Sigmoid colon (tissue), 7 donors: Measurements from ENCODE around the gene CRTAC1. TPM values are rescaled to one million over a fixed set of nuclear protein-coding genes. Genes with fewer than 3 reads are reported as not detected.

Experiments used
- DNase-seq: peaks from one replicate; pipeline ENCODE4 v3.0.0-alpha.2; 2019
- H3K27ac ChIP-seq, 4 donors: fragments of 200-600 bp; sonication (generic); one replicate each; pipeline ENCODE4 v1.5.1; 2016 to 2019; ENCODE audit warnings: mild to moderate bottlenecking in 1 of 4
- H3K27me3 ChIP-seq, 3 donors: fragments of 200-600 bp; sonication (generic); one replicate each; pipeline ENCODE4 v1.5.1; 2019; ENCODE audit warnings: mild to moderate bottlenecking in 1 of 3
- H3K36me3 ChIP-seq, 4 donors: fragments of 200-600 bp; sonication (generic); one replicate each; pipeline ENCODE4 v1.5.1; 2016 to 2019
- H3K4me1 ChIP-seq, 4 donors: fragments of 200-600 bp; sonication (generic); one replicate each; pipeline ENCODE4 v1.5.1; 2017 to 2019
- H3K4me3 ChIP-seq, 4 donors: fragments of 200-600 bp; sonication (generic); one replicate each; pipeline ENCODE4 v1.5.1; 2017 to 2019; ENCODE audit warnings: mild to moderate bottlenecking in 2 of 4, moderate library complexity in 1 of 4
- H3K9me3 ChIP-seq, 4 donors: fragments of 200-600 bp in 3 of 4; sonication (generic) in 3 of 4; one replicate each; pipeline versions ENCODE4 v1.5.1 to v1.6.1; 2013 to 2019
- EP300 ChIP-seq, 4 donors: sonication (generic); formaldehyde crosslinking; IDR thresholded peaks; one replicate each; pipeline ENCODE4 v1.6.1; 2017; ENCODE audit warnings: antibody characterized with exemption in 4 of 4
- POLR2A ChIP-seq, 2 donors: fragments of 450-650 bp; IDR thresholded peaks; one replicate each; pipeline ENCODE4 v1.6.1; 2016; ENCODE audit warnings: antibody characterized with exemption in 2 of 2, mild to moderate bottlenecking in 2 of 2, moderate library complexity in 2 of 2
- POLR2AphosphoS5 ChIP-seq, 4 donors: sonication (generic); formaldehyde crosslinking; IDR thresholded peaks; one replicate each; pipeline ENCODE4 v1.6.1; 2017; ENCODE audit warnings: antibody characterized with exemption in 4 of 4
- WGBS, 2 donors: extraction: QIAGEN DNeasy Blood & Tissue Kit; methylation state at CpG; one replicate each; pipeline ENCODE4 v1.1.7; 2013; 5-methylcytosine and 5-hydroxymethylcytosine counted together
- intact Hi-C: fragments of 100-400 bp; cut with DNase I; formaldehyde crosslinking; loops from one replicate; pipeline ENCODE4 v1.15.1; 2023
- polyA plus RNA-seq, 3 donors: library from polyadenylated mRNA; stranded (reverse); fragments of 200-250 nt; gene quantifications; one replicate each; pipeline ENCODE4 v1.2.3, GENCODE V29; 2013
- total RNA-seq, 4 donors: library from RNA; depleted of rRNA; stranded (reverse); fragments of >200 nt; gene quantifications; one replicate each; pipeline ENCODE4 v1.1.0, GENCODE V29; 2016
- TF ChIP-seq, protein P1 (sequence below), 4 experiments: fragments of 450-650 bp in 3 of 4; fragments of 200-600 bp in 1 of 4; IDR thresholded peaks; one replicate each; pipeline ENCODE4 v1.5.1; 2016 to 2019; ENCODE audit warnings: antibody characterized with exemption in 4 of 4, mild to moderate bottlenecking in 3 of 4, moderate library complexity in 2 of 4
- donor health status: healthy with polysubstance abuse.
- donor health status: Bipolar disorder and iron deficiency.
- donor health status: healthy.

The CRTAC1 gene
- total and polyA plus RNA-seq, 7 donors, result 1.2 to 6.4 (median 2.6) TPM; not detected in 1

DNA sequence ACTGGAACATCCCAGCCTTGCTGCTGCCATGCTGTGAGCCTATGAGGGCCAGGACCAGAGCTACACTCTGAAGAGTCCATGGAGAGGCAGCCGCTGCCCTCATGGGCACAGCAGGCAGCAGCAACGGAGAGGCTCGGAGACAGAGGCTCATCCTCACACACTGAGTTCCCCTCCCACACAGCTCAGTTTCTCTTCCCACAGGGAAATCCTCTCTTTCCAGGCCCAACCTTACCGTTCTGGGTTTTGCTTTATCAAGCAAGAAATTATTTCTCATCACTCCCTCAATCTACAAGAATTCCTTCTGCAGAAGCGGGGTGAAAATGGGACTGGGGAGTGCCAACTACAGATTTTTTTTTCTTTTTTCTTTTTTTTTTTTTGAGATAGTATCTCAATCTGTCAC, 144.1 kb downstream of the CRTAC1 start:
- no peak overlapping the region for H3K4me3 ChIP-seq
- DNase-seq, result no peak
- H3K36me3 ChIP-seq, result no peaks in the 10 kb centered on the region
- peaks cover 0 to 13% (median 0%) of the 10 kb centered on the region in 3 donors for H3K27me3 ChIP-seq
- TF ChIP-seq POLR2AphosphoS5 (IDR thresholded peaks at IDR 0.05), result no peak
- no peak for TF ChIP-seq EP300 (IDR thresholded peaks at IDR 0.05)
- TF ChIP-seq POLR2A (IDR thresholded peaks at IDR 0.05), result no peak
- TF ChIP-seq, protein P1, sequence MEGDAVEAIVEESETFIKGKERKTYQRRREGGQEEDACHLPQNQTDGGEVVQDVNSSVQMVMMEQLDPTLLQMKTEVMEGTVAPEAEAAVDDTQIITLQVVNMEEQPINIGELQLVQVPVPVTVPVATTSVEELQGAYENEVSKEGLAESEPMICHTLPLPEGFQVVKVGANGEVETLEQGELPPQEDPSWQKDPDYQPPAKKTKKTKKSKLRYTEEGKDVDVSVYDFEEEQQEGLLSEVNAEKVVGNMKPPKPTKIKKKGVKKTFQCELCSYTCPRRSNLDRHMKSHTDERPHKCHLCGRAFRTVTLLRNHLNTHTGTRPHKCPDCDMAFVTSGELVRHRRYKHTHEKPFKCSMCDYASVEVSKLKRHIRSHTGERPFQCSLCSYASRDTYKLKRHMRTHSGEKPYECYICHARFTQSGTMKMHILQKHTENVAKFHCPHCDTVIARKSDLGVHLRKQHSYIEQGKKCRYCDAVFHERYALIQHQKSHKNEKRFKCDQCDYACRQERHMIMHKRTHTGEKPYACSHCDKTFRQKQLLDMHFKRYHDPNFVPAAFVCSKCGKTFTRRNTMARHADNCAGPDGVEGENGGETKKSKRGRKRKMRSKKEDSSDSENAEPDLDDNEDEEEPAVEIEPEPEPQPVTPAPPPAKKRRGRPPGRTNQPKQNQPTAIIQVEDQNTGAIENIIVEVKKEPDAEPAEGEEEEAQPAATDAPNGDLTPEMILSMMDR (IDR thresholded peaks at IDR 0.05), result no peak
- H3K4me1 ChIP-seq, result peaks cover 0 to 11% (median 4%) of the 10 kb centered on the region in 4 donors
- H3K9me3 ChIP-seq, result no peaks in the 10 kb centered on the region
- H3K27ac ChIP-seq, result no peak overlapping the region
- intact Hi-C loops, result no loop called here
- 83 to 89% methylated on average over 5 of the region's 5 CpGs for WGBS, 2 donors

DNA sequence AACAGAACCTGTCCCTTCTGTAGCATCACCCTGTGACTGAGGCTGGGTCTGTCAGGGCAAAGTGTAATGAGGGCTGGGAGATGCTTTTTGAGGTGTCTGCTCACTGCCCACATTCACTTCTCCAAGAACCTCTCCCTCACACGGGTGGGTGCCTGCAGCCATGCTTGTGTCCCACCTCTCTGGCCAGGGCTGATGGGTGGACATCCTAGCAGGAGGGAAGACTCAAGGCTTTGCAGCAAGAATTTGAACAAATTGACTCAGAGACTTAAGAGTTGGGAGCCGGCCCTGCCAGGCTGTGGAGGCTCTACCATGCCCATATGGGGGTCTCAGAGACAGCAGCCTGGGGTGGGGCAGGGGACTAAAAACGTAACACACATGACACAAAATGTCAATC, 147.3 kb downstream of the CRTAC1 start:
- H3K4me1 ChIP-seq, result no peaks in the 10 kb centered on the region
- H3K9me3 ChIP-seq, result no peaks in the 10 kb centered on the region
- H3K4me3 ChIP-seq, result no peak overlapping the region
- TF ChIP-seq POLR2AphosphoS5 (IDR thresholded peaks at IDR 0.05) (no peak), POLR2A (IDR thresholded peaks at IDR 0.05) (no peak), EP300 (IDR thresholded peaks at IDR 0.05) (no peak)
- TF ChIP-seq, protein P1 (IDR thresholded peaks at IDR 0.05), result no peak
- no peaks in the 10 kb centered on the region for H3K36me3 ChIP-seq
- intact Hi-C loops, result no loop called here
- no peak for DNase-seq
- WGBS, 2 donors, result 65 to 74% methylated on average over 3 of the region's 3 CpGs
- no peak overlapping the region for H3K27ac ChIP-seq
- H3K27me3 ChIP-seq, result peaks cover 0 to 5% (median 0%) of the 10 kb centered on the region in 3 donors

GRCh38 chr10:97882142-97883091, 148.0 kb downstream of the CRTAC1 start:
- peaks cover 0 to 5% (median 0%) of the 10 kb centered on the region in 3 donors for H3K27me3 ChIP-seq
- H3K4me3 ChIP-seq, result no peak overlapping the region
- no peak overlapping the region for H3K27ac ChIP-seq
- intact Hi-C loops, result no loop called here
- no peak for DNase-seq
- H3K4me1 ChIP-seq, result no peaks in the 10 kb centered on the region
- peak in 1 of 4 donors; percentile 11 for TF ChIP-seq POLR2AphosphoS5 (IDR thresholded peaks at IDR 0.05)
- TF ChIP-seq, protein P1 (IDR thresholded peaks at IDR 0.05), result no peak
- no peaks in the 10 kb centered on the region for H3K9me3 ChIP-seq
- WGBS, 2 donors, result 83 to 87% methylated on average over 11 of the region's 11 CpGs
- H3K36me3 ChIP-seq, result no peaks in the 10 kb centered on the region

DNA sequence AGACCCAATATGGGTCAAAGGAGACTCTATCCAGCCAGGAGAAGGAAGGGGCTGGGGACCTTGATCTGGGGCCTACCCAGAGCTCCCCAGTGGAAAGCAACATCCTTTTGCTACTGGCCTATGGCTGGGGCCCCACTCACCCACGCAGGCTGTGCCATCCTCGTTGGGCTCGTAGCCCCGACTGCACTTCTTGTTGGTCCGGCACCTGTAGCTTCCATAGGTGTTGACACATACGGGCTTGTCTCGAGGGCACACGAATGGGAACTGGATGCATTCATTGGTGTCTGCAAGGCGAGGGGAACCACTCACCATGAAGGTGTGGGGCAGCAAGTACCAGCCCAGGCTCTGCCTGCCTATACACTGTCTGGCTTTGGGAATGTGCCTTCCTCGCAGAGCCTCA, 150.3 kb downstream of the CRTAC1 start:
- Histone ChIP-seq H3K27ac (no peak overlapping the region), H3K27me3 (peaks cover 0 to 9% (median 0%) of the 10 kb centered on the region in 3 donors), H3K9me3 (no peaks in the 10 kb centered on the region), H3K4me3 (no peak overlapping the region), H3K36me3 (no peaks in the 10 kb centered on the region), H3K4me1 (no peaks in the 10 kb centered on the region)
- no peak for TF ChIP-seq POLR2A (IDR thresholded peaks at IDR 0.05)
- no peak for TF ChIP-seq POLR2AphosphoS5 (IDR thresholded peaks at IDR 0.05)
- TF ChIP-seq, protein P1 (IDR thresholded peaks at IDR 0.05), result no peak
- TF ChIP-seq EP300 (IDR thresholded peaks at IDR 0.05), result no peak
- DNase-seq, result peak; percentile 21
- intact Hi-C loops, result no loop called here
- 93 to 94% methylated on average over 10 of the region's 10 CpGs for WGBS, 2 donors
